Activated T-helper 1 cell treated with anti-CD3 and anti-CD28 coated beads, Interleukin-12 subunit alpha, Interleukin-12 subunit beta, Interleukin-2, Interleukin-4 antibody, amounts not matched to agents 30 ng/mL and 10 ng/mL and 1 ng/mL, durations not matched to agents 14 hours and 24 hours and 36 hours (primary cell): ENCODE results near the gene TMEM154. TPM values are rescaled to one million over a fixed set of nuclear protein-coding genes. Genes with fewer than 3 reads are reported as not detected.
A peak's percentile ranks its signal among the peaks of the same experiment; 100 is the strongest.

Source experiments
- DNase-seq: peaks from one replicate; pipeline ENCODE4 v3.0.0; 2021; ENCODE audit warnings: low spot score
- H3K27ac Mint-ChIP-seq: one replicate; pipeline ENCODE4 v1.8.0; 2021; ENCODE audit warnings: mild to moderate bottlenecking, mixed read lengths
- H3K27me3 Mint-ChIP-seq: one replicate; pipeline ENCODE4 v1.8.0; 2022; ENCODE audit warnings: mild to moderate bottlenecking, moderate library complexity, mixed read lengths; ENCODE audit not compliant: insufficient read depth
- H3K36me3 Mint-ChIP-seq: one replicate; pipeline ENCODE4 v1.8.0; 2021; ENCODE audit warnings: low read depth, mixed read lengths
- H3K4me1 Mint-ChIP-seq: one replicate; pipeline ENCODE4 v1.8.0; 2021; ENCODE audit warnings: low read depth, mixed read lengths
- H3K4me3 Mint-ChIP-seq: one replicate; pipeline ENCODE4 v1.8.0; 2021; ENCODE audit warnings: mild to moderate bottlenecking, moderate library complexity, mixed read lengths
- H3K9me3 Mint-ChIP-seq: one replicate; pipeline ENCODE4 v1.8.0; 2021; ENCODE audit warnings: mixed read lengths
- intact Hi-C: fragments of 100-400 bp; cut with micrococcal nuclease; formaldehyde crosslinking; loops from one replicate; pipeline ENCODE4 v1.15.1; 2024
- total RNA-seq: library from RNA; stranded (reverse); gene quantifications from 2 replicates; pipeline ENCODE4 v1.2.3, GENCODE V29; 2022

TMEM154 gene
- total RNA-seq, 1 donor from 2014 or later = 13.0 TPM

GRCh38 chr4:152708361-152708760, 28.6 kb upstream of the TMEM154 start:
- H3K36me3 Mint-ChIP-seq = peaks cover 7% of the 10 kb centered on the region
- H3K9me3 Mint-ChIP-seq = peaks cover 25% of the 10 kb centered on the region
- DNase-seq = no peak
- intact Hi-C loops = no loop called here
- no peak overlapping the region for H3K27ac Mint-ChIP-seq
- peaks cover 3% of the 10 kb centered on the region for H3K27me3 Mint-ChIP-seq
- no peaks in the 10 kb centered on the region for H3K4me1 Mint-ChIP-seq
- no peak overlapping the region for H3K4me3 Mint-ChIP-seq

GRCh38 chr4:152707632-152708031, 27.8 kb upstream of the TMEM154 start:
- intact Hi-C loops = no loop called here
- H3K27me3 Mint-ChIP-seq = peaks cover 4% of the 10 kb centered on the region
- H3K9me3 Mint-ChIP-seq = peaks cover 24% of the 10 kb centered on the region
- no peaks in the 10 kb centered on the region for H3K4me1 Mint-ChIP-seq
- no peak for DNase-seq
- no peak overlapping the region for H3K27ac Mint-ChIP-seq
- no peak overlapping the region for H3K4me3 Mint-ChIP-seq
- peaks cover 5% of the 10 kb centered on the region for H3K36me3 Mint-ChIP-seq

DNA sequence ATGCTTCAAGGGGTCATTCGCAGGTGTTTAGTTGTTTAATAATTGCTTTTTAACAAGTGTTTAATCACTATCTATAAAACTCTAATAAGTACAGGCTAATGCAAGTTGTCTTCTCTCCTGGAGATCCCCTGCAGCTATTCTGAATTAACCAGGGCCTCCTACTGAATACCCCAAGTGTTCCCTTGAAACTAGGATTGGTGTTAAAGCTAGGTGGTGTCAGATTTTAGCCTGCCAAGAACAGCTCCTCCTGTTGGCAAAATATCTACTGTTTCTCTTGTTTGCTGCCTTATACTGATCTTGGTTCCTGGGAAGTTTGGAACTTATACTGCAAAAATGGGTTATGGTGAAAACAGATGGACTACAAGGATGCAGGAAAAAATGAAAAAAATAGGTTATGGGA, 26.1 kb upstream of the TMEM154 start:
- no peak for DNase-seq
- Mint-ChIP-seq H3K36me3 (peaks cover 5% of the 10 kb centered on the region), H3K4me3 (no peak overlapping the region), H3K27ac (no peak overlapping the region), H3K27me3 (peaks cover 2% of the 10 kb centered on the region), H3K4me1 (no peaks in the 10 kb centered on the region), H3K9me3 (peaks cover 24% of the 10 kb centered on the region)
- intact Hi-C loops = no loop called here

DNA sequence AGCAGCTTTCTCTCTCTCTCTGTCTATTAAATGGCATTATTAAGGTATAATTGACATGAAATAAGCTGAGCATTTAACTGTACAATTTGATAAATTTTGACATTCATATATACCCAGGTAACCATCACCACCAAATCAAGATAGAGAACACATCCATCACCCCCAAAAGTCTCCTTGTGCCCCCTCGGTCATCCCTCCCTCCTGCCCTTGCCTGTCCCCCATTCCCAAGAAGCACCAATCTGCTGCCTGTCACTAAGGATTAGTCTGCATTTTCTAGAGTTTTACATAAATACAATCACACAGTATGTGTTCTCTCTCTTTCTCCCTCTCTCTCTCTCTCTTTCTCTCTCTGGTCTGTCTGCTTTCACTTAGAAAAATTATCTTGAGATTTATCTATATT, 25.0 kb upstream of the TMEM154 start:
- intact Hi-C loops = no loop called here
- Mint-ChIP-seq H3K4me3 (no peak overlapping the region), H3K36me3 (peaks cover 5% of the 10 kb centered on the region), H3K4me1 (no peaks in the 10 kb centered on the region), H3K9me3 (peaks cover 24% of the 10 kb centered on the region), H3K27me3 (peaks cover 7% of the 10 kb centered on the region), H3K27ac (no peak overlapping the region)
- no peak for DNase-seq

- peaks cover 15% of the 10 kb centered on the region for H3K27me3 Mint-ChIP-seq
- H3K9me3 Mint-ChIP-seq = peaks cover 12% of the 10 kb centered on the region
- no peak overlapping the region for H3K4me3 Mint-ChIP-seq
- H3K4me1 Mint-ChIP-seq = peaks cover 23% of the 10 kb centered on the region
- no peak for DNase-seq
- intact Hi-C loops = no loop called here
- no peak overlapping the region for H3K27ac Mint-ChIP-seq
- peaks cover 3% of the 10 kb centered on the region for H3K36me3 Mint-ChIP-seq
Observed at GRCh38 chr4:152700151-152700550, 20.4 kb upstream of the TMEM154 start.

DNA sequence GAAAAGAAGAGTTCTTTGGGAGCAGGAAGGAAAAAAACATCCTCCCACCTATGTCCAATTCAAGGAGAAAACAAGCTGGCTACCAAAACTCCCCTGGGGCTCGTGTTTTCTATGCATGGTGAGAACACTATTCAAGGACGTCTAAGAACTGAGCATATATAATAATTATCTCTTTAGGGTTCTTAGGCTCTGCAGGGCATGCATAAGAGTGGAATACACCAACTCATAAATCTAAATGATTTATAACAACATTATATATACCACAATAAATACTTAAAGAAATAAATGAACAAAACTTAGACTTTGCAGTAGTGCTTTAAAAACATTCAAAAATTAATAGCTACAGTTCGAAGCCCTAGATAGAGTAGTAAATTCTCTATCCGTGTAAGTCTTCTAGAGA, 19.5 kb upstream of the TMEM154 start:
- peaks cover 15% of the 10 kb centered on the region for H3K27me3 Mint-ChIP-seq
- no peak overlapping the region for H3K27ac Mint-ChIP-seq
- peaks cover 5% of the 10 kb centered on the region for H3K9me3 Mint-ChIP-seq
- no peaks in the 10 kb centered on the region for H3K36me3 Mint-ChIP-seq
- intact Hi-C loops = loop anchor here (5.0 to 10.0 kb wide), 3 partner anchors 83 to 1665 kb away; partner anchors contain the start of gene FBXW7
- no peak overlapping the region for H3K4me3 Mint-ChIP-seq
- peaks cover 23% of the 10 kb centered on the region for H3K4me1 Mint-ChIP-seq
- no peak for DNase-seq

GRCh38 chr4:152698089-152698499, 18.3 kb upstream of the TMEM154 start:
- no peak overlapping the region for H3K27ac Mint-ChIP-seq
- no peaks in the 10 kb centered on the region for H3K36me3 Mint-ChIP-seq
- no peak for DNase-seq
- peaks cover under 1% of the 10 kb centered on the region for H3K9me3 Mint-ChIP-seq
- H3K4me3 Mint-ChIP-seq = no peak overlapping the region
- H3K27me3 Mint-ChIP-seq = peaks cover 13% of the 10 kb centered on the region
- peaks cover 23% of the 10 kb centered on the region for H3K4me1 Mint-ChIP-seq
- intact Hi-C loops = loop anchor here (5.0 to 10.0 kb wide), 3 partner anchors 84 to 1663 kb away; partner anchors contain the start of gene FBXW7

- peaks cover 23% of the 10 kb centered on the region for H3K4me1 Mint-ChIP-seq
- H3K9me3 Mint-ChIP-seq = no peaks in the 10 kb centered on the region
- no peak for DNase-seq
- no peaks in the 10 kb centered on the region for H3K36me3 Mint-ChIP-seq
- intact Hi-C loops = loop anchor here (1.0 to 10.0 kb wide), 5 partner anchors 17 to 1663 kb away; partner anchors contain the start of gene FBXW7
- peak overlapping the region; percentile 18 for H3K27ac Mint-ChIP-seq
- peak overlapping the region; percentile 8 for H3K4me3 Mint-ChIP-seq
- H3K27me3 Mint-ChIP-seq = peaks cover 13% of the 10 kb centered on the region
Observed at GRCh38 chr4:152697284-152698088, 17.7 kb upstream of the TMEM154 start.

DNA sequence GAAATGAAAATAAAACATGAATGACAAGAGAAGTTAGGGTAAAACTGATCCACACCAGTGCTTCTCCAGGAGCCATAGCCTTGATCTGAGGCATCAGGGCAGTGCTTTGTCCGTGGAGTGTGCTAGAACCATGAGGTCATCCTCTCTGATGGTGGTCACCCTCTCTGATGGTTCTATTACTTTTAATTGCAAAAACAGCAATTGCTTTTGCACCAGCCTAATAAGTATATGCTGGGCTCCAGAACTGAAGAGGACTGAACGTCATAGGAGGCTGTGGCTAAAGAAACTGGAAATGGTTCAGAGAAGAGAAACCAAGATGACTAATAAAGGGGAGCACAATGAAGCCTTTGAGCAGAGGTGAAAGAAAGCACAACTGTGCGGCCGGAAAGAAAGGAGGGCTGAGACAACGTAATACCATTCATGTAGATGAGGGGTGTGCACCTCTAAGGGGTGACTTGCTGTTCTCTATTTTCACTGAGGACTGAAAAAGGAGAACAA, 17.0 kb upstream of the TMEM154 start:
- Mint-ChIP-seq H3K9me3 (no peaks in the 10 kb centered on the region), H3K36me3 (no peaks in the 10 kb centered on the region), H3K4me3 (no peak overlapping the region), H3K4me1 (peaks cover 23% of the 10 kb centered on the region), H3K27me3 (peaks cover 13% of the 10 kb centered on the region), H3K27ac (no peak overlapping the region)
- peak; percentile 64 for DNase-seq
- intact Hi-C loops = loop anchor here (1.0 to 10.0 kb wide), 5 partner anchors 17 to 1662 kb away; partner anchors contain the start of gene FBXW7

- intact Hi-C loops = loop anchor here (10.0 kb wide), 1 partner anchor 1659 kb away; no protein-coding TSS in a partner anchor
- Mint-ChIP-seq H3K4me1 (peaks cover 23% of the 10 kb centered on the region), H3K4me3 (no peak overlapping the region), H3K27me3 (peaks cover 4% of the 10 kb centered on the region), H3K27ac (no peak overlapping the region), H3K9me3 (no peaks in the 10 kb centered on the region), H3K36me3 (no peaks in the 10 kb centered on the region)
- no peak for DNase-seq
Observed at GRCh38 chr4:152693871-152694270, 14.1 kb upstream of the TMEM154 start.

GRCh38 chr4:152691761-152692160, 12.0 kb upstream of the TMEM154 start:
- intact Hi-C loops = loop anchor here (10.0 kb wide), 1 partner anchor 1657 kb away; no protein-coding TSS in a partner anchor
- no peak for DNase-seq
- Mint-ChIP-seq H3K4me1 (peaks cover 9% of the 10 kb centered on the region), H3K4me3 (no peak overlapping the region), H3K27ac (no peak overlapping the region), H3K27me3 (peaks cover 4% of the 10 kb centered on the region), H3K36me3 (no peaks in the 10 kb centered on the region), H3K9me3 (no peaks in the 10 kb centered on the region)

- Mint-ChIP-seq H3K27me3 (peaks cover 2% of the 10 kb centered on the region), H3K4me1 (peaks cover 3% of the 10 kb centered on the region), H3K36me3 (no peaks in the 10 kb centered on the region), H3K4me3 (no peak overlapping the region), H3K27ac (no peak overlapping the region), H3K9me3 (no peaks in the 10 kb centered on the region)
- no peak for DNase-seq
- intact Hi-C loops = loop anchor here (10.0 kb wide), 1 partner anchor 1656 kb away; no protein-coding TSS in a partner anchor
Observed at GRCh38 chr4:152690706-152691651, 11.2 kb upstream of the TMEM154 start.
